ENCODE results near the gene C1orf35.
A peak's percentile ranks its signal among the peaks of the same experiment; 100 is the strongest.

The C1orf35 gene

DNA sequence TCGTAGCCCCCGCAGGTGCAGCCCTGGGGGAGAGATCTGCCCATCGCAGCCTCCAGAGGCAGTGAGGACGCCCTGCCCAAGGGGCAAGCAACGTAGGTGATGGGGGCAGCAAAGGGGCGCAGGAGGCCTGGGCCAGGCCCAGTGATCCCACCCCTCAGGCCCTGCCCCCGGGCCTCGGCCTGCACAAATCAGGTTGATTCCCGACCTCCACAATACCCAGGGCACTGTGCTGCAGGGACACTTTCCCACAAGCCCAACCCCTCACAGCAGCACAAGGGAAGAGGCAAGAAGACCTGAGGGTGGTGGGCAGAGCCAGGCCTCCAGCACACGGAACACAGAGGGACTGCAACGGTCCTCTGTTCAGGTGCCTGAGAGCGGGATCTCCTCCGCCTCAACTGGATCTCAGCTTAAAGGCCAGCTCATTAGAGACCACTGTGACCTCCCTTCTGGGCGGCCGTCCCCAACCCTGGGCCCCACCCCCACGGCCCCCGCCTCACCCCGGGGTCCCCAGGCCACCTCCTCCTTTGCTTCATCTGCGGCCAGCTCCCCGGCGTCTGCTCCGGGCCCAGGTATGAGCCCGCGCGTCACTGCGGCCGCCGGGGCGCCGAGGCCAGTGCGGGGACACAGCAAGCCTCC lies 21.4 kb downstream of the C1orf35 start:
- Histone ChIP-seq H3K9ac (ENCODE audit: low read depth in 1 of 2, low read length in 2 of 2) (peak overlapping the region; percentile 85 to 99), H3K27ac (ENCODE audit: low read depth in 2 of 2, low read length in 2 of 2) (peak overlapping the region; percentile 78 to 93), H3K9me3 (ENCODE audit: control insufficient read depth in 2 of 2, low read length in 2 of 2) (no peaks in the 10 kb centered on the region), H3K4me1 (ENCODE audit: control insufficient read depth in 2 of 2, insufficient read depth in 2 of 2, low read length in 2 of 2) (peaks cover 33 to 37% of the 10 kb centered on the region in 2 donors), H3K36me3 (ENCODE audit: control insufficient read depth in 2 of 2, insufficient read depth in 2 of 2, low read length in 2 of 2) (no peaks in the 10 kb centered on the region), H3K27me3 (ENCODE audit: control insufficient read depth in 2 of 2, insufficient read depth in 2 of 2, low read length in 2 of 2) (no peaks in the 10 kb centered on the region), H3K4me3 (ENCODE audit: low read length in 2 of 2) (peak overlapping the region; percentile 92 to 95)

DNA sequence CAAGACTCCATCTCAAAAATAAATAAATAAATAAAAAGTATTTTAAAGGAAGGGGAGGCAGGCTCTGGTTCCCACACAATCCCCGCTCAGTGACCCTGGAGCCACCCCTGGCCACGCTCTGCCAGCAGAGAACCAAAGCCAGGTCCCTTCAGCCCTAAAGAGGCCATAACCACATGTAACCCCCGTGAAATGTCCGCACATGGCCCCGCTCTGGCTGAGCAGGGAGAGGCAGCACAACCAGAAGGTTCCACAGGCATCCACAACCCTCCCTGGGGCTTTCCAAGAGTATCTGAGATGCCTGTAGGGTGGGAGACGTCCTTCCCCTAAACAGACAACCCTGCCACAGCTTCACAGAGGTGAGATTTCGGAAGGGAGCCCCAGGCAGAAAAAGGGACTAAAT lies 22.0 kb downstream of the C1orf35 start:
- H3K36me3 ChIP-seq (ENCODE audit: control insufficient read depth in 2 of 2, insufficient read depth in 2 of 2, low read length in 2 of 2): no peaks in the 10 kb centered on the region
- H3K4me3 ChIP-seq (ENCODE audit: low read length in 2 of 2): peak overlapping the region; percentile 92 to 95
- peak overlapping the region; percentile 60 to 99 for H3K9ac ChIP-seq (ENCODE audit: low read depth in 1 of 2, low read length in 2 of 2)
- H3K27me3 ChIP-seq (ENCODE audit: control insufficient read depth in 2 of 2, insufficient read depth in 2 of 2, low read length in 2 of 2): no peaks in the 10 kb centered on the region
- H3K9me3 ChIP-seq (ENCODE audit: control insufficient read depth in 2 of 2, low read length in 2 of 2): no peaks in the 10 kb centered on the region
- H3K4me1 ChIP-seq (ENCODE audit: control insufficient read depth in 2 of 2, insufficient read depth in 2 of 2, low read length in 2 of 2): peaks cover 32 to 33% of the 10 kb centered on the region in 2 donors
- H3K27ac ChIP-seq (ENCODE audit: low read depth in 2 of 2, low read length in 2 of 2): no peak overlapping the region

DNA sequence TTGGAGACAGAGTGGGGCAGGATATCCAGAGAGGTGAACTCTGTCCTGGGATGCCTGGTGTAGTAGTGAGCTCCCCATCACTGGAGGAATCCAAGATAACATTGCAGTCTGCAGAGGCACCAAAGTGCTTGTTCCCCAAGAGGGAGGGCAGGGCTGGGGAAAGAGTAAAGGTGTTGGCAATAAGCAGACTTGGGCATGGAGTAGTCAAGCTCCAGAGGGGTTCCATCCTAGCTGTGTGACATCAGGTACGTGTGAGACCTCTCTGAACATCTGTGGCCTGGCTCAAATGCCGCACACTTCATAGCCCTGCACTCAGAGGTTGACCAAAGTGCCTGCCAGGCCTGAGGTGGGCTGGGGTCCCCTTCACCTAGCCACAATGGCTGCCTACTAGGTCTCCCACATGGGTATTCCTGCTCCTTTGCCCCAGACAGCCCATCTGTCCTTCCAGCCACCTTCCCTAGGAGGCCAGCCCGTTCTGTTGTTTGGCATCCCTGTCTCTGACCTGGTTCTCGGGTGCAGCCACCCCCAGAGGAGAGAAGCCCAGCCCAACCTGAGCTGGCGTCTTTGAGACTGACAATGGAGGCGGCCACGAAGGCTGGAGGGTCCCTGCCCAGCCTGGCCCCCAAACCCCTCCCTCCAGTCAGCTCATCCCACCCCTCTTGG lies 23.4 kb downstream of the C1orf35 start:
- Histone ChIP-seq H3K27me3 (ENCODE audit: control insufficient read depth in 2 of 2, insufficient read depth in 2 of 2, low read length in 2 of 2) (peaks cover 3 to 6% of the 10 kb centered on the region in 2 donors), H3K27ac (ENCODE audit: low read depth in 2 of 2, low read length in 2 of 2) (no peak overlapping the region), H3K36me3 (ENCODE audit: control insufficient read depth in 2 of 2, insufficient read depth in 2 of 2, low read length in 2 of 2) (no peaks in the 10 kb centered on the region), H3K9ac (ENCODE audit: low read depth in 1 of 2, low read length in 2 of 2) (no peak overlapping the region), H3K4me3 (ENCODE audit: low read length in 2 of 2) (no peak overlapping the region), H3K9me3 (ENCODE audit: control insufficient read depth in 2 of 2, low read length in 2 of 2) (no peaks in the 10 kb centered on the region), H3K4me1 (ENCODE audit: control insufficient read depth in 2 of 2, insufficient read depth in 2 of 2, low read length in 2 of 2) (peaks cover 18% of the 10 kb centered on the region in 2 donors)

DNA sequence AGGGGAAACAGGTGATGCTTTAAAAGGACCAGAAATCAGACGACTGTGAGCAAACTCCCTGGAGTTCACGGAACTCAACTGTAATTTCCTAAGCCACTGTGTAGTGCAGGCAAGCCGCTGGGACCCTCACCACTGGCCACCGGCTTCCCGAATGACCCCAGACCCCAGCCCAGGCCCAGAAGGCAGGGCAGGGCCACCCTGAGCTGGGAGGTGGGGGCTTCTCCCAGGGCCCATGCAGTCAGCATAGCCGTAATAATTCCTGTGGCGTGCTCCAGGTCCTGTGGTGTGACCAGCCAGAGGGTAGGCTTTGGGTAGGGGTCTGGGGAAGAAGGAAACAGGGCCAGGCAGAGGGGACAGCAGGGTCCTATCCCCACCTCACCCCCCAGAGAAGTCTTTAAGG lies 24.1 kb downstream of the C1orf35 start:
- no peak overlapping the region for H3K4me3 ChIP-seq (ENCODE audit: low read length in 2 of 2)
- no peak overlapping the region for H3K9ac ChIP-seq (ENCODE audit: low read depth in 1 of 2, low read length in 2 of 2)
- H3K27ac ChIP-seq (ENCODE audit: low read depth in 2 of 2, low read length in 2 of 2): no peak overlapping the region
- no peaks in the 10 kb centered on the region for H3K9me3 ChIP-seq (ENCODE audit: control insufficient read depth in 2 of 2, low read length in 2 of 2)
- H3K36me3 ChIP-seq (ENCODE audit: control insufficient read depth in 2 of 2, insufficient read depth in 2 of 2, low read length in 2 of 2): no peaks in the 10 kb centered on the region
- peaks cover 3 to 10% of the 10 kb centered on the region in 2 donors for H3K27me3 ChIP-seq (ENCODE audit: control insufficient read depth in 2 of 2, insufficient read depth in 2 of 2, low read length in 2 of 2)
- H3K4me1 ChIP-seq (ENCODE audit: control insufficient read depth in 2 of 2, insufficient read depth in 2 of 2, low read length in 2 of 2): peaks cover 10 to 11% of the 10 kb centered on the region in 2 donors

DNA sequence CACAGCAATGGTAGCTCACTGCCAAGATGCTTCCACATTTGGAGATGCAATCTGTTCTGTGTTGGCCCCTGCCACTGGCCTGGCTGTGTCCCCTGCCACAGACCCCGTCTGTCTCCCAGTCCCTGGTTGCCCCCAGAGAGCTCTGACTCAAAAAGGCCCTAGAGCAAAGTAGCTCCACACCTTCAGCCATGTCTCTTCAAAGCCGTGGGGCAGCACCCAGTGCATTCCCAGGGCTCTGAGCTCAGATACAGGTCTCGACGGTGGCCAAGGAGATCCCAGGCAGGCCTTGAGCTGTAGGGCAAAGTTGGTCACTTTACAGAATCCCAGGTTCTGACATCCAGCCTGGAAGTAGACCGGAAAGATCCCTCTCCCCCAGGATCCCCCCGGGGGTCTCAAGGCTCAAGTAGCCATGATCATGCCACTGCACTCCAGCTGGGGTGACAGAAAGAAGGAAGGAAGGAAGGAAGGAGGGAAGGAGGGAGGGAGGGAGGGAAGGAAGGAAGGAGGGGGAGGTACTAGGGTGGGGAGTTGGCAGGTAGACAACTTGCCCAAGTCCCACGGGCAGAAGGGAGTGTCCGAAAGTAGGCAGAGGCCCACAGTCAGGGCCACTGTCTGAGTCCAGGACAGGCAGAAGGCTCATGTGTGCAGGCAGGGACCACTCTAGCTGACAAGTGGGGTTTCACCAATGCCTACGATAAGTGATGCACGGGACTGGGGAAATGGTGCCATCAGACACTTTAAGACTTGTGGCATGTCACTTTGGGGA lies 25.4 kb downstream of the C1orf35 start:
- Histone ChIP-seq H3K4me1 (ENCODE audit: control insufficient read depth in 2 of 2, insufficient read depth in 2 of 2, low read length in 2 of 2) (peaks cover 6 to 7% of the 10 kb centered on the region in 2 donors), H3K9me3 (ENCODE audit: control insufficient read depth in 2 of 2, low read length in 2 of 2) (no peaks in the 10 kb centered on the region), H3K4me3 (ENCODE audit: low read length in 2 of 2) (no peak overlapping the region), H3K27me3 (ENCODE audit: control insufficient read depth in 2 of 2, insufficient read depth in 2 of 2, low read length in 2 of 2) (peaks cover 3 to 16% of the 10 kb centered on the region in 2 donors), H3K36me3 (ENCODE audit: control insufficient read depth in 2 of 2, insufficient read depth in 2 of 2, low read length in 2 of 2) (no peaks in the 10 kb centered on the region), H3K27ac (ENCODE audit: low read depth in 2 of 2, low read length in 2 of 2) (no peak overlapping the region), H3K9ac (ENCODE audit: low read depth in 1 of 2, low read length in 2 of 2) (no peak overlapping the region)

DNA sequence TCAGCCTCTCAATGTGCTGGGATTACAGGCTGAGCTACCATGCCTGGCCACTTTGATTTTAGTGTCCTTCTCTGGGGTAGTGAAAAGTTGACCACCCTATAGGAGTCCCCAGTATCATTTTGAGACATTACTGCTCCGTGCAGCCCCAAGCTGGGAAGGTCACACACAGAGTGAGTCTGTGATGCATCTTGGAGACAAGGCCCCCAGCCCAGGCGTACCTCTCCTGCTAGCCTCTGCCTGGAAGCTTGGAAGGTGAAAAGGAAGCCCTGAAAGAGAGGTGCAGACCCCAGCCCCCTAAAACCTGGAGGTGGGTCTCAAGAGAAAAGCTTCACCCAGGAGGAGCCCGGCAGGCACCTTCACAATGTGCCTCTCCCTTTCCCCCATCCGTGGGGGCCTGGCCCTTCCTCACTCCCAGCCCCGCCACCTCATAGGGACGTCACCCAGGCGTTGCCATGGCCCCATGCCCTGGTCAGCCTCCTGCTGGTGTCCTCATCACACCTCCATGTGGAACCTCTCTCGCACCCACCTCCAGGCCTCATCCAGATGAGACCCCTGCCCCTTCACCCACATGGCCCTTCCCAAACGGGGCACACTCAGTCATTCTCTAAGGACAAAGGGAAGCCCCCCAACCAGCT lies 26.2 kb downstream of the C1orf35 start:
- Histone ChIP-seq H3K27me3 (ENCODE audit: control insufficient read depth in 2 of 2, insufficient read depth in 2 of 2, low read length in 2 of 2) (peaks cover 3 to 16% of the 10 kb centered on the region in 2 donors), H3K4me3 (ENCODE audit: low read length in 2 of 2) (no peak overlapping the region), H3K4me1 (ENCODE audit: control insufficient read depth in 2 of 2, insufficient read depth in 2 of 2, low read length in 2 of 2) (peaks cover 6 to 7% of the 10 kb centered on the region in 2 donors), H3K9ac (ENCODE audit: low read depth in 1 of 2, low read length in 2 of 2) (no peak overlapping the region), H3K9me3 (ENCODE audit: control insufficient read depth in 2 of 2, low read length in 2 of 2) (no peaks in the 10 kb centered on the region), H3K27ac (ENCODE audit: low read depth in 2 of 2, low read length in 2 of 2) (no peak overlapping the region), H3K36me3 (ENCODE audit: control insufficient read depth in 2 of 2, insufficient read depth in 2 of 2, low read length in 2 of 2) (no peaks in the 10 kb centered on the region)

DNA sequence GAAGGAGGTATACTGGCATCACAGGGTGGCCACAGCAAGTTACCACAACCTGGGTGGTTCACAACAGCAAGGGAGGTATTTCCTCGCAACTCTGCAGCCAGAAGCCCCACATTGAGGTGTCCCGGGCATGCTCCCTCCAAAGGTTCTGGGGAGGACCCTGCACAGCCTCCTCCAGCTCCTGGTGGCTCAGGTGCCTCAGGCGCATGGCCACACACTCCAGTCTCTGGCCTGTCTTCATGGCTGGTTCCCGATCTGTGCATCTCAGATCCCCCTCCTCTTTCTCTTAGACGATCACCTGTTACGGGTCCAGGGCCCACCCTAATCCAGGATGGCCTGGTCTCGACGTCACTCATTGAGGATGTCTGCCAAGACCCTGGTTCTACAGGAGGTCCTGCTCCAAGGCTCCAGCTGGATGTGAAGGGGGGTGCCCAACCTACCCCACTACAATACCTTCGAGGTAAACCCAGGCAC lies 27.3 kb downstream of the C1orf35 start:
- Histone ChIP-seq H3K9me3 (ENCODE audit: control insufficient read depth in 2 of 2, low read length in 2 of 2) (no peaks in the 10 kb centered on the region), H3K9ac (ENCODE audit: low read depth in 1 of 2, low read length in 2 of 2) (no peak overlapping the region), H3K36me3 (ENCODE audit: control insufficient read depth in 2 of 2, insufficient read depth in 2 of 2, low read length in 2 of 2) (no peaks in the 10 kb centered on the region), H3K27ac (ENCODE audit: low read depth in 2 of 2, low read length in 2 of 2) (no peak overlapping the region), H3K4me1 (ENCODE audit: control insufficient read depth in 2 of 2, insufficient read depth in 2 of 2, low read length in 2 of 2) (no peaks in the 10 kb centered on the region), H3K27me3 (ENCODE audit: control insufficient read depth in 2 of 2, insufficient read depth in 2 of 2, low read length in 2 of 2) (peaks cover 7 to 21% of the 10 kb centered on the region in 2 donors), H3K4me3 (ENCODE audit: low read length in 2 of 2) (no peak overlapping the region)

DNA sequence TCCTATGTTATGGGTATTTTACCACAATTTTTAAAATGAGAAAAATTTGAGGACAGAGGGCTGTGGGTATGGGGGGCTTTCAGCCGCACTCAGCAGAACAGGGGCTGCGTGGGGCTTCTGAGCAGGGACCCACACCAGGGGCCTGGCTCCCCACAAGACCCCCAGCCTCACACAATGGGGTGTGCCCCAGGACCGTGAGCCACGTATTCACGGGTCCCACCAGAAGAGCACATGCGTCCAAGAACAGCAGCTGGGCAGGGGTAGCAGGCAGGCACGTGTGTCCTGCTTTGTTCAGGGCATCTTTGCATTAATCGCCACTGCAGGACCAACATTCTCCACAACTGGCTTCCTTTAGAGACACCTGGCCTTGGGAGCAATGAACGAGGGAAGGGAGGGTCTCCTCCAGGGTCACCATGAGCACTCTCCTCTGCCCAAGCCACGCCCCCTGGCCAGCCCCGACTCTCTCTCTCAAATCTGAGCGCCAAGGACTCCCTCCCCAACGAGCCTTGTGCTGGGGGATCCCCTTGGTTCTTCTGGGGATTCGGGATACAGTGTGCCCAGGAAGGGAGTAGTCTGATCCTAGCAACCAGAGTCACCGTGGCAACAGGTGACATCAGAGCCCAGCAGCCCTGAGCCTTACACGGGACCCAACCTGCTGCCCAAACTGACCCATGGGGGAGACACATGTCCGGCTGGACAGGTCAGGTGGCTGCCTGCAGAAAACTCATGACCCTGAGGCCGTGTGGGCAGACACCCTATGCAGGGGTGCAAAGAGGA lies 28.0 kb downstream of the C1orf35 start:
- Histone ChIP-seq H3K4me3 (ENCODE audit: low read length in 2 of 2) (no peak overlapping the region), H3K27ac (ENCODE audit: low read depth in 2 of 2, low read length in 2 of 2) (no peak overlapping the region), H3K9me3 (ENCODE audit: control insufficient read depth in 2 of 2, low read length in 2 of 2) (no peaks in the 10 kb centered on the region), H3K4me1 (ENCODE audit: control insufficient read depth in 2 of 2, insufficient read depth in 2 of 2, low read length in 2 of 2) (no peaks in the 10 kb centered on the region), H3K36me3 (ENCODE audit: control insufficient read depth in 2 of 2, insufficient read depth in 2 of 2, low read length in 2 of 2) (no peaks in the 10 kb centered on the region), H3K9ac (ENCODE audit: low read depth in 1 of 2, low read length in 2 of 2) (no peak overlapping the region), H3K27me3 (ENCODE audit: control insufficient read depth in 2 of 2, insufficient read depth in 2 of 2, low read length in 2 of 2) (peaks cover 9 to 28% of the 10 kb centered on the region in 2 donors)

DNA sequence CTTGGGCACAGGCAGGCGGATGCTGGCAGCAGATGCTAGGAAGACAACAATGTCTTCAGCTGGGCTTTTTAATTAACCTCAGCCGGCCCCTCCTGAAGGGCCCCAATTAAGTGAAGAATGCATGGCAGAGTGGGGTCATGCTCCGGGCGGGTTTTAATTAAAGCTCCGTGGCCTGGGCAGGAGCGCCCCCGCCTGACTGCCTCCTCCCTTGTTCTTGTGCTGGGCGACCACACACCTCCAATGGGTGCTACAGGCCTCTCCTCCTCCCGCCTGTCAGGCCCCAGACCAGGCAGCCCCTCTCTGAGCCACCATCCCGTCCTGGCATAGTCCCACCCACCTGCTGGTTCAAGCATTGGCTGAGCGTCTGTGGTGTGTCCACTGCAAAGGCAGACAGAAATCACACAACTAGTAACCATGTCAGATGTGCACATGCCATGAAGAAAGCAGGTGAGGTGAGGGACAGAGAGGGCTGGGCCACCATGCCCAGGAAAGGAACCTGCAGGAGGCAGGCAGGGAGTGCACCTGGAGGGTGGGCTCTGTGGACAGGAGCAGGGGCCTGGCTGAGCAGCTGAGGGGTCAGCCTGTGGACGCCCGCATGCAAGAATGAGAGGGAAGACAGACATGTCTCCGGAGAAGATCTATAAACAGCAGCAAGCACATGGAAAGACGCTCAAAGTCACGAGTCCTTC lies 29.1 kb downstream of the C1orf35 start:
- Histone ChIP-seq H3K27me3 (ENCODE audit: control insufficient read depth in 2 of 2, insufficient read depth in 2 of 2, low read length in 2 of 2) (peaks cover 16 to 30% of the 10 kb centered on the region in 2 donors), H3K9me3 (ENCODE audit: control insufficient read depth in 2 of 2, low read length in 2 of 2) (no peaks in the 10 kb centered on the region), H3K4me1 (ENCODE audit: control insufficient read depth in 2 of 2, insufficient read depth in 2 of 2, low read length in 2 of 2) (no peaks in the 10 kb centered on the region), H3K9ac (ENCODE audit: low read depth in 1 of 2, low read length in 2 of 2) (no peak overlapping the region), H3K4me3 (ENCODE audit: low read length in 2 of 2) (no peak overlapping the region), H3K36me3 (ENCODE audit: control insufficient read depth in 2 of 2, insufficient read depth in 2 of 2, low read length in 2 of 2) (no peaks in the 10 kb centered on the region), H3K27ac (ENCODE audit: low read depth in 2 of 2, low read length in 2 of 2) (no peak overlapping the region)

Measured in mucosa of rectum (tissue), 2 donors.